ENCODE results near the gene CD58. TPM values are rescaled to one million over a fixed set of nuclear protein-coding genes. Genes with fewer than 3 reads are reported as not detected.
A peak's percentile ranks its signal among the peaks of the same experiment; 100 is the strongest.

CD58 gene
- polyA plus RNA-seq, 1 donor: 19.5 TPM

DNA sequence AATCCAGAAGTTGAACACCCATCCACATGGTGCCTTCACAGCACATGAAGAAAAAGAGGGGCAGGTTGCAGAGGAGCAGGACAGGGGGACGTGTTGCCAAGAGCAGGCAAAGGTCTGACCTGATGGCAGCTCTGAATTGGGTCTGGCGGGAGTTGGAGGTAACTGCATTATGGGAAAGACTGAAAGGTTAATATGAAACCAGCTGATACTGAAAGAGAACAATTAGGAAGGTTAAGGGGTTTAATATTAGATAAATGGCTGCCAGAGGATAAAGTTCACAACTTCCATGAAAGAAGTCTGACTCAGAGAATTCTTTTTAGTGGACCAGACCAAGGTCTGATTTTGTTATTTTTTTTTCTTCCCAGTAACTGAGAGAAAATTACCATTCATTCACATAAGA, 76.1 kb downstream of the CD58 start:
- DNase-seq: no peak

DNA sequence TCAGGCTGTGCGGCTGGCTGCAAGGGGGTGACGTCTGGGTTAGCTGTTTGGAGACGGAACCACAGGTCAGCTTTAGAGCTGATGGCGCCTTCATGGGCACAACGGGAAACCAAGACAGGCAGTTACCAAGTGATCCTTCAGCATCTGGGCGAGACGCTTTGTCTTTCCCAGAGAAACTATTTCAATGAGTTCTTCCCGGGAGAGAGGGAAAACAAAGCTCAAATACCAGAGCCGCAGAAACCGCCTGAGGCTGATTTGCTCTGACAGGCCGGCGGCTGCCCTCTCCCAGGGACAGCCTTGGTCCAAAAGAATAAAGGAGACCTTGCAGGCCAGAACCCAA, 76.5 kb downstream of the CD58 start:
- DNase-seq: no peak

GRCh38 chr1:116493484-116494352, 77.1 kb downstream of the CD58 start:
- DNase-seq: no peak

DNA sequence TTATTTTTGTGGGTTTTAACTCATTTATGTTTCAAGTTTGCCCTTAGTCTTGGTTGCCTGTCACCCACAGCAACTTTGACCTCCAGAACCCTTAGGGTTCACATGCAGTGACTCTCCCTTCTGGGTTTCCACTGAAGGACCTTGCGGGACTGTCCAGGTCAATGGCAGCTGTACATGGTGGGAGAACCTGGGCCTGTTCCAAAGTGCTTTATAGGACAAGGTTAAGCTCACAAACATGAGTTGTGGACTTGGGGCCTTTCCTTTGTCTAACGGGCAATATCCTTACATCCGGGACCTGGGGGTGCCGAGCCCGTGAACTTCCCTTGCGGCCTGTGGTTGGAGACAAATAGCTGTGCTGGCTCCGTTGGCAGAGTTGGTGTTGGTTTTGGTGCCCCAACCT, 77.8 kb downstream of the CD58 start:
- DNase-seq: no peak

- no peak for DNase-seq
These were observed 78.4 kb downstream of the CD58 start for GRCh38 chr1:116492358-116492811.

GRCh38 chr1:116491700-116492357, 79.0 kb downstream of the CD58 start:
- no peak for DNase-seq

DNA sequence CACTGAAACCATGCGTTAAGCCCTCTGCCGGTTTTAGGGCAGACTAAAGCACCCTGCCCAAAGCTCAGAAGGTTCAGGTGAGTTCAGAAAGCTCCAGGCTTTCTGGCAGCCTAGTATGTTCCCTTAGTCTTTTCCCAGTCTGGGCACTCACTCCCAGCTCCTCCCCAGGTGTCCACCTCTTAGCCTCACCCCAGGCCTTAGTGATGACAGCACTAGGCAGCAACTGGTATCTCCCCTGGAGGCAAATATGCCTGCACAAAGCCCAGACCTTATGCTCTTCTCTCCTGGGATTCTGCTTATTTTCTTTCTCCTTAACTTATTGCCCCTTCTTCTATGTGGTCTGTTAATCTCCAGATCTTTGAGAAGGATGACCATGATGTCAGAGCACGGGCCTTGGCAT, 80.2 kb downstream of the CD58 start:
- no peak for DNase-seq

DNA sequence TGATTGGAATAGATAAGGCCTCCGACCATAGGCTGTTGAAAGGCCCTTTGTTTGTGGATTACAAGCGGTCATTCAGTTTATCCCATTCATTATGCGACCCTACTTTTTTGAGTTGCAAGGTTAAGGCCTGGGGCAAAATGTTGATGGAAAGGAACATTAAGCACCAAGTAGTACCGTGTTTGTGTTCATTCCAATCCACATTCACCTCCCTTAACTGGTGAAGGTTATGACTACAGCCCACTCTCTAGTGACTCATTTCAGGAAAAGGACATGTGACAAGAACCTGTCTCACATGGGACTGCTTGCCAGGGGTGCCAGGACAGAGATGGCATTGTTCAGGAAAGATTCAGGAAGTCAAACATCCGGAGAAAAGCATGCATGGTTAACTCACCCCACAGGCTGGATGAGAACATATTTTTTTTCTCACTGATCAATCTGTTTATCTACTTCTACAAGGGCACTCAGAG, 81.6 kb downstream of the CD58 start:
- DNase-seq: no peak

GRCh38 chr1:116488071-116488470, 82.8 kb downstream of the CD58 start:
- DNase-seq: no peak

GRCh38 chr1:116487583-116487982, 83.2 kb downstream of the CD58 start:
- DNase-seq: no peak

DNA sequence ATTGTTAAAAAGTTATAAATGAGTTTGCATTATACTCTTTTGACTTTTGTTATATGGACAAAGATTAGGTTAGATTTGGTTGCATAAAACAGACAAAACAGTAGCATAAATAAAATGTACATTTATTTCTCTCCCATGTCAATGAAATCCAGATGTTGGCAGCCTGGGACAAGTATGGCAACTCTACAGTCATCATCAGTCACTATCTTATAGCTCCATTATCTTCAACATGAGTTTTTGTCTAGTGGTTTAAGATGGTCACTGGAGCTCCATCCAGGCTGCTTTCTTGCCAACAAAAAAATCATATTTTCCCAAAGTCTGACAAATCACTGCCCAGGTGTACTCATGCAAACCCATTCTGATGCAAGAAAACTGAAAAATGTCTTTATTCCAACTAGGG, 83.8 kb downstream of the CD58 start:
- DNase-seq: no peak

DNA sequence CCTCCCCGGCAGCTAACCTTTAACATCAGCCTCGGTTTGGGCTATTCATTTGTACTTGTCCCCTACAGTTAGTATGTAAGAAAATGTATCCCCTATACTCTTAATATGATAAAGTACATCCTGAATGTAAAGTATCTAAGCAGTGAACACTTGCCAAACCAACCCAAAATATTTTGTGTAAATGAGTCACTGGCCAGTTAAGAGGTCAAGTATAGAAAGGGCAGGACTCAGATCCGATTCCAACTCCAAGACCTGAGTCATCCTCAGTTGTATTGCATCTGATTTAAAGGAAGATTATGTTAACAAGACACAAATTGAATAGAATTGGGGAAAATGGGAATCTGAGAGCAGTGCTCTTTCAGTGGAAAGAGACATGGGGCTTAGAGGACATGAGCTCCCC, 84.4 kb downstream of the CD58 start:
- DNase-seq: no peak

DNA sequence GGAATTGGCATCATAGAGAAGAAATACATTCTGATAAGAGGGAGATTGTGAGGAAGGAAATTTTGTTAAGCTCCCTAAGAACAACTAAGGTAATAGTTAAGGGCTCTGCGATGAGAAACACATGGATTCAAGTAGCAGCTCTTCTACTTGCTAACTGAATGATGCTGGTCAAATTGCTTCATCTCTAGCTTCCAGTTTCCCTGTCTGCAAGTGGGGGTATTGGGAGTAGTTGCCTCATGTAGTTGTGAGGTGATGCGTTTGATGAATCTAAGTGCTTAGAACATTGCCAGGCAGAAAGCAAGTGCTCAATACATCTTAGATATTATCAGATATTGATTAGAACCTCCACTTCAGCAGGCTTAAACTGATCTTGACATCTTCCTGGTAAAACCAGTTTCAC, 84.8 kb downstream of the CD58 start:
- DNase-seq: no peak

GRCh38 chr1:116485071-116485735, 85.6 kb downstream of the CD58 start:
- peak; percentile 85 for DNase-seq

- DNase-seq: no peak
These were observed 87.1 kb downstream of the CD58 start for GRCh38 chr1:116483481-116484309.

DNA sequence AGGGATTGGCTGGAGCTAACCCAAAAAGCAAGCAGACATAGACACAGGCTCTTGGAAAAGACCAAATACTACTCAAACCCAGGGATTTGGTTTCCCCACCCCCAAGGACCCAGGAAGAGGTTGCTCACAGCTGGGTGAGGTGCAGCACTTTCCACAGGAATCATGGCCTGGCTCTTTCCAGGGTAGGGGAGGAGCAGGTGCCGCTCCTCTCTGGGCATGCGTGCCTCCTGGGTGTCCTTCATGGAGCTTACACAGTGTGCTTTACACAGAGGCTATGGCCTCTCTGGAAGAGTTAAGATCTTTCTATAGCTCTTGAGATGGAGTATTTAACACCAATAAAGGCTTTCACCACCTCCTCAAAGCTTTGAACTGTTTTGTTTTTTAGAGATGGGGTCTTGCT, 88.3 kb downstream of the CD58 start:
- no peak for DNase-seq

DNA sequence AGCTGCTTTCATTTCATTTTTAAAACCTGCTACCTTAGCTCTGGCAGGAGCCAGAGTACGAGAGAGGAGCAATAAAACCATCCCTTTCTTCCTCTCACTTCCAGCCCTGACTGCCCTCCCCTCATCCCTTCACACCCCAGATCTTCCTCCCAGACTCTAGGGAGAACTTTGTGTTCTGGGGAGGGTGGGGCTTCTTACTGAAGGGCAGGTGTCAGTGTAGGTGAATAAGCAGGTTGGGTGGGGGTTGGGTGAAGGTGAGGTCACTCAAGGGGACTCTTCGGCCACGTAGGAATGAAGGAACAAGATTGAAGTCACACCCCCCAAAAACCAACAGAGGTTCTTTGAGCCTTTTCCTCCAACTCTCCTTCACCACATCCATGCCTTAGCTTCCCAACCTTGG, 88.9 kb downstream of the CD58 start:
- no peak for DNase-seq

- no peak for DNase-seq
These were observed 92.2 kb downstream of the CD58 start for GRCh38 chr1:116478621-116479020.

GRCh38 chr1:116477429-116477828, 93.4 kb downstream of the CD58 start:
- DNase-seq: no peak

- DNase-seq: no peak
These were observed 94.5 kb downstream of the CD58 start for GRCh38 chr1:116476321-116476720.

DNA sequence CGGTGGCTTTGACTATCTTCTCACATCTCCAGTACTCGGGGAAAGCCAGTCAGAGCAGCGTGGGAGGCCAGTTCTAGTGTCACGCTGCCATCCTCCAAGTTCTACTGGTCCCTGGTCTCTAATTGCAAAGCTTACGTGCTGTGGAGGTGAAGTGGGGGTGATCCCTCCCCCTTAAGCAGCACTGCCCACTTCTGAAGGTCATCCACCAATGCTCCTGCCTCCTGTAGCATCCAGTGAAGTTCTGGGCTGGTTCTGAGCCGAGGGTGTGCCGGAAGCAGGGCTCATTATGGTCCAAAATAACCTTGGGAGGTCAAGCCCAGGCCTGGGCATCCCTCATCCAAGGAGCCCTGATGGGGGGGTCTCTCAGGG, 95.0 kb downstream of the CD58 start:
- no peak for DNase-seq
